ENCODE measurements around the gene DSEL.

DNA sequence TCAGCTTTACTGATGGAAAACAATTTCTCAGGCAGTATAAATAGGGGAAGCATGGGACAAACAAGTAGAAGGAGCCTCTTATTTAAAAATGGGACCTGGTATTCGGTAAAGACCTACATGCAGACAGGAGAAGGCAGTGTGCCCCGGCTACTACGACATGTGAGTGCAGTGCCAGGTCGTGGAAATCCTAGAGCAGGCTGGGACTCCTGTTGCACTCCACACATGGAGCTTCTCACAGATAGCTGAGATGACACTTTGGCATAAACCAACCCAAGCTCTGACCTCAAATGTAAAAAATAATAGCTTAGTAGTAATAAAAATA, 885 bp upstream of the DSEL start:
- no peak for TF ChIP-seq EZH2 (IDR thresholded peaks at IDR 0.05)
- no peak for TF ChIP-seq CTCF (IDR thresholded peaks at IDR 0.05 in 2 of 3, conservative IDR thresholded peaks at IDR 0.05 in 1 of 3; ENCODE audit: borderline replicate concordance in 1 of 3, insufficient read depth in 1 of 3, low read depth in 2 of 3, low read length in 2 of 3)
- TF ChIP-seq ZFX (IDR thresholded peaks at IDR 0.05) = no peak
